Astrocyte (in vitro differentiated cells and primary cell): ENCODE results near the gene MORN3. TPM values are rescaled to one million over a fixed set of nuclear protein-coding genes. Genes with fewer than 3 reads are reported as not detected.

Source experiments
- DNase-seq: peaks from one replicate; pipeline ENCODE4 v3.0.0-alpha.2; 2010; ENCODE audit warnings: low read depth
- FAIRE-seq: peaks from 2 replicates; lab custom pipeline; 2011; peaks lifted over from hg19 to GRCh38; lab: Jason Lieb, UNC
- H2AFZ ChIP-seq: 2 replicates; pipeline ENCODE4 v1.6.0; 2012; ENCODE audit warnings: low read depth, low read length, inconsistent platforms
- H3K27ac ChIP-seq: 2 replicates; pipeline ENCODE4 v1.5.1; 2011; ENCODE audit warnings: low read depth, low read length, inconsistent platforms
- H3K27me3 ChIP-seq: 2 replicates; pipeline ENCODE4 v1.6.0; 2011; ENCODE audit warnings: low read length, inconsistent platforms; ENCODE audit not compliant: insufficient read depth
- H3K36me3 ChIP-seq: 2 replicates; pipeline ENCODE4 v1.5.1; 2011; ENCODE audit warnings: low read length, inconsistent platforms; ENCODE audit not compliant: insufficient read depth
- H3K4me1 ChIP-seq: 2 replicates; pipeline ENCODE4 v1.5.1; 2011; ENCODE audit warnings: low read length, inconsistent platforms; ENCODE audit not compliant: insufficient read depth
- H3K4me2 ChIP-seq: 2 replicates; pipeline ENCODE4 v1.6.0; 2012; ENCODE audit warnings: low read length, inconsistent platforms
- H3K4me3 ChIP-seq: 2 replicates; pipeline ENCODE4 v1.5.1; 2011; ENCODE audit warnings: low read depth, mild to moderate bottlenecking, low read length, inconsistent platforms; ENCODE audit not compliant: insufficient read depth
- H3K79me2 ChIP-seq: 2 replicates; pipeline ENCODE4 v1.6.0; 2012; ENCODE audit warnings: mild to moderate bottlenecking, low read length, inconsistent platforms; ENCODE audit not compliant: insufficient read depth
- H3K9ac ChIP-seq: 2 replicates; pipeline ENCODE4 v1.6.0; 2012; ENCODE audit warnings: mild to moderate bottlenecking, low read length, inconsistent platforms
- H3K9me3 ChIP-seq: 2 replicates; pipeline ENCODE4 v1.5.1; 2012; ENCODE audit warnings: low read depth, mild to moderate bottlenecking, low read length, inconsistent platforms; ENCODE audit not compliant: insufficient read depth
- H4K20me1 ChIP-seq: 2 replicates; pipeline ENCODE4 v1.6.0; 2012; ENCODE audit warnings: low read length, inconsistent platforms; ENCODE audit not compliant: insufficient read depth
- H3K27ac Mint-ChIP-seq: one replicate; pipeline ENCODE4 v1.8.0; 2021; ENCODE audit warnings: mild to moderate bottlenecking, mixed read lengths; ENCODE audit not compliant: unreplicated experiment
- H3K27me3 Mint-ChIP-seq: one replicate; pipeline ENCODE4 v1.8.0; 2021; ENCODE audit warnings: low read depth, mixed read lengths; ENCODE audit not compliant: unreplicated experiment
- H3K36me3 Mint-ChIP-seq: one replicate; pipeline ENCODE4 v1.8.0; 2021; ENCODE audit warnings: low read depth, mixed read lengths; ENCODE audit not compliant: unreplicated experiment
- H3K4me1 Mint-ChIP-seq: one replicate; pipeline ENCODE4 v1.8.0; 2021; ENCODE audit warnings: low read depth, mixed read lengths; ENCODE audit not compliant: unreplicated experiment
- H3K4me3 Mint-ChIP-seq: one replicate; pipeline ENCODE4 v1.8.0; 2021; ENCODE audit warnings: mild to moderate bottlenecking, moderate library complexity, mixed read lengths; ENCODE audit not compliant: unreplicated experiment
- H3K9me3 Mint-ChIP-seq: one replicate; pipeline ENCODE4 v1.8.0; 2021; ENCODE audit warnings: mild to moderate bottlenecking, mixed read lengths; ENCODE audit not compliant: unreplicated experiment
- CTCF ChIP-seq: IDR thresholded peaks from 2 replicates; pipeline ENCODE4 v1.5.1; 2011; ENCODE audit warnings: low read depth, mild to moderate bottlenecking, inconsistent platforms, low read length, moderate library complexity; ENCODE audit not compliant: insufficient read depth
- EZH2 ChIP-seq: IDR thresholded peaks from 2 replicates; pipeline ENCODE4 v1.6.1; 2012; ENCODE audit warnings: mild to moderate bottlenecking, low read length, inconsistent platforms; ENCODE audit not compliant: insufficient read depth
- total RNA-seq: library from RNA; stranded (reverse); gene quantifications from 2 replicates; pipeline ENCODE4 v1.2.1, GENCODE V29; 2021

Gene MORN3
- total RNA-seq, 1 donor from 2014 or later = 0.36 TPM

GRCh38 chr12:121626853-121627640, 42.4 kb downstream of the MORN3 start:
- H3K9me3 Mint-ChIP-seq = no peaks in the 10 kb centered on the region
- peak overlapping the region; percentile 74 for H2AFZ ChIP-seq
- peak overlapping the region; percentile 80 for H3K27ac Mint-ChIP-seq
- no peaks in the 10 kb centered on the region for H3K36me3 ChIP-seq
- peak overlapping the region; percentile 78 for H3K9ac ChIP-seq
- no peaks in the 10 kb centered on the region for H3K36me3 Mint-ChIP-seq
- TF ChIP-seq CTCF (no peak), EZH2 (no peak)
- H3K4me1 ChIP-seq = peaks cover 24% of the 10 kb centered on the region
- peak overlapping the region; percentile 74 for H3K27ac ChIP-seq
- H3K27me3 Mint-ChIP-seq = no peaks in the 10 kb centered on the region
- peaks cover 38% of the 10 kb centered on the region for H3K79me2 ChIP-seq
- no peak for FAIRE-seq
- H3K4me1 Mint-ChIP-seq = peaks cover 15% of the 10 kb centered on the region
- H4K20me1 ChIP-seq = peaks cover 17% of the 10 kb centered on the region
- H3K4me2 ChIP-seq = peak overlapping the region; percentile 92
- H3K27me3 ChIP-seq = no peaks in the 10 kb centered on the region
- peak overlapping the region; percentile 71 for H3K4me3 ChIP-seq
- no peaks in the 10 kb centered on the region for H3K9me3 ChIP-seq
- DNase-seq = peak; percentile 54
- peak overlapping the region; percentile 89 for H3K4me3 Mint-ChIP-seq

- FAIRE-seq (no peak), DNase-seq (peak; percentile 78)
- no peak for TF ChIP-seq CTCF
- no peaks in the 10 kb centered on the region for H3K27me3 ChIP-seq
- peak within 1 kb of the TSS; percentile 80 for H3K27ac Mint-ChIP-seq
- H3K4me3 Mint-ChIP-seq = peak within 1 kb of the TSS; percentile 89
- H3K4me2 ChIP-seq = peak within 1 kb of the TSS; percentile 92
- peaks cover 32% of the 10 kb centered on the region for H3K79me2 ChIP-seq
- peak within 1 kb of the TSS; percentile 74 for H3K27ac ChIP-seq
- H3K9me3 ChIP-seq = no peaks in the 10 kb centered on the region
- peak within 1 kb of the TSS; percentile 91 for H2AFZ ChIP-seq
- peaks cover 15% of the 10 kb centered on the region for H4K20me1 ChIP-seq
- H3K36me3 Mint-ChIP-seq = no peaks in the 10 kb centered on the region
- no peaks in the 10 kb centered on the region for H3K9me3 Mint-ChIP-seq
- no peaks in the 10 kb centered on the region for H3K27me3 Mint-ChIP-seq
- H3K9ac ChIP-seq = peak within 1 kb of the TSS; percentile 78
- peaks cover 13% of the 10 kb centered on the region for H3K4me1 Mint-ChIP-seq
- no peaks in the 10 kb centered on the region for H3K36me3 ChIP-seq
- peaks cover 24% of the 10 kb centered on the region for H3K4me1 ChIP-seq
- peak within 1 kb of the TSS; percentile 71 for H3K4me3 ChIP-seq
Observed at GRCh38 chr12:121626087-121626852, 43.2 kb downstream of the MORN3 start, which contains the start of gene ORAI1. Gene ORAI1 (plus strand): TSS chr12:121626530.
